CD4-positive, alpha-beta T cell treated with Interleukin-21 for 1 hour (primary cell): ENCODE measurements around the gene CYP3A4.
"Not testable (repeated sequence)": the region's sequence is repeated elsewhere in the genome, so short reads cannot be mapped to it uniquely, and the experiment has no call there.

ENCODE experiments used
- DNase-seq: peaks from one replicate; pipeline ENCODE4 v3.0.0-alpha.2; 2020

CYP3A4 gene

GRCh38 chr7:99748846-99749579 is 35.0 kb downstream of the CYP3A4 start:
- DNase-seq, result no peak

GRCh38 chr7:99746915-99747314 is 37.1 kb downstream of the CYP3A4 start:
- not testable (repeated sequence) for DNase-seq

- DNase-seq, result not testable (repeated sequence)
Observed at GRCh38 chr7:99745395-99745794, 38.6 kb downstream of the CYP3A4 start.

GRCh38 chr7:99742737-99743394 is 41.1 kb downstream of the CYP3A4 start:
- DNase-seq, result no peak

GRCh38 chr7:99741441-99741795 is 42.6 kb downstream of the CYP3A4 start:
- no peak for DNase-seq

- no peak for DNase-seq
Observed at GRCh38 chr7:99740573-99741440, 43.2 kb downstream of the CYP3A4 start.

GRCh38 chr7:99739699-99740572 is 44.0 kb downstream of the CYP3A4 start:
- DNase-seq, result no peak

GRCh38 chr7:99737726-99738125 is 46.3 kb downstream of the CYP3A4 start:
- DNase-seq, result no peak

- DNase-seq, result not testable (repeated sequence)
Observed at GRCh38 chr7:99736667-99737066, 47.3 kb downstream of the CYP3A4 start.

GRCh38 chr7:99734987-99735386 is 49.0 kb downstream of the CYP3A4 start, which contains the start of gene CYP3A7:
CYP3A7 (minus strand) TSS chr7:99735196; CDS start chr7:99735093, 103 bp downstream.
- DNase-seq, result no peak

GRCh38 chr7:99733448-99733847 is 50.5 kb downstream of the CYP3A4 start:
- DNase-seq, result no peak

- no peak for DNase-seq
Observed at GRCh38 chr7:99733003-99733402, 51.0 kb downstream of the CYP3A4 start.

GRCh38 chr7:99731638-99732374 is 52.2 kb downstream of the CYP3A4 start:
- DNase-seq, result no peak

GRCh38 chr7:99730992-99731391 is 53.0 kb downstream of the CYP3A4 start:
- no peak for DNase-seq

- DNase-seq, result no peak
Observed at GRCh38 chr7:99730238-99730810, 53.7 kb downstream of the CYP3A4 start.

GRCh38 chr7:99729486-99730237 is 54.3 kb downstream of the CYP3A4 start:
- DNase-seq, result no peak

- DNase-seq, result no peak
Observed at GRCh38 chr7:99728615-99729014, 55.4 kb downstream of the CYP3A4 start.

GRCh38 chr7:99723201-99723600 is 60.8 kb downstream of the CYP3A4 start:
- DNase-seq, result not testable (repeated sequence)

GRCh38 chr7:99720800-99721595 is 63.0 kb downstream of the CYP3A4 start:
- no peak for DNase-seq
